ENCODE measurements around the gene PGAM2. TPM values are rescaled to one million over a fixed set of nuclear protein-coding genes. Genes with fewer than 3 reads are reported as not detected.

The PGAM2 gene
- total RNA-seq, 4 donors from 2014 or later, result 2.2 to 28.0 (median 9.1) TPM

DNA sequence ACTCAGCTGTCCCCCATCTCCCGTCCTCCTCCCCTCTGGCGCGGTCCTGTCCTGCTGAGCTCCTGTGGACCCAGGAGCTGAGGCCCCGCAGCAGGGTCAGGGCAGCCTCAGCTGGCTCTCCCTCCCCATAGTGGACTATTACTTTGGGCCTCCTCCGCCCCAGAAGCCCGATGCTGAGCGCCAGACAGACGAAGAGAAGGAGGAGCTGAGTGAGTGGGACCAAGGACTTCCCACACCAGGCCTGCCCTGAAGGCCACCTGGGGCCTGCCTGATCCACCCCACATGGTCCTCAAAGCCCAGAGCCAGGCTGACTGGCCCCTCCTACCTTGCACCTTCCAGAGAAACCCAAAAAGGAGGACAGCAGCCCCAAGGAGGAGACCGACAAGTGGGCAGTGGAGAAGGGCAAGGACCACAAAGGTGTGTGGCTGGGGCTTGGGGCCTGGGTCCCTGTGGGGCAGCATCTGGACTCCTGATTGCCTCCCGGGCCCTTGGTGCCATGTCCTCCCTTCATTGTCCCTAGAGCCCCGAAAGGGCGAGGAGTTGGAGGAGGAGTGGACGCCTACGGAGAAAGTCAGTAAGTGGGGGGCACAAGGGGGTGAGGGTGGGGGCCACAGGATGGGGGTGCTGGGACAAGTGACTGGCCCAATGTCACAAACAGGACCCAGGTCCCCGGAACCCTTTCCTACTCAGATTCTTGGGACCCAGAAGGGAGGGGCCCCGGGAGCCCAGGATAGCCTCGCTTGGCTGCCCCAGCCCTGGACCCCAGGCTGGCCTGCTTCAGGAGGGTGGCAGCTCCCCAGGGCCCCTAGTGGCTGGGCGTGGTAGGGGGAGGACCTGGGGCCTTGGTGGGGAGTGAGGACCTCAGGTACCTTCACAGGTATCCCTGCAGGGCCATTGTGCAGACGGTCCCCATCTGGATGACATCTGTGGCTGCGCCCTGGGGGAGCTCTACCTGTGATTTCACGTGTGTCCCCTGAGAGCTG is 43.7 kb upstream of the PGAM2 start:
- Histone ChIP-seq H3K4me1 (peaks cover 0 to 10% of the 10 kb centered on the region in 2 donors), H3K4me3 (replicated peaks in 1 of 3) (no peak overlapping the region), H3K27ac (no peak overlapping the region), H3K36me3 (no peaks in the 10 kb centered on the region), H3K27me3 (no peaks in the 10 kb centered on the region), H3K9me3 (no peaks in the 10 kb centered on the region)
- intact Hi-C loops (cut with DNase I), result no loop called here
- TF ChIP-seq POLR2A (IDR thresholded peaks at IDR 0.05) (no peak), CTCF (IDR thresholded peaks at IDR 0.05) (no peak)
- 85% methylated on average over 14 to 19 of the region's 21 CpGs for WGBS, 2 donors
- no peak for DNase-seq

DNA sequence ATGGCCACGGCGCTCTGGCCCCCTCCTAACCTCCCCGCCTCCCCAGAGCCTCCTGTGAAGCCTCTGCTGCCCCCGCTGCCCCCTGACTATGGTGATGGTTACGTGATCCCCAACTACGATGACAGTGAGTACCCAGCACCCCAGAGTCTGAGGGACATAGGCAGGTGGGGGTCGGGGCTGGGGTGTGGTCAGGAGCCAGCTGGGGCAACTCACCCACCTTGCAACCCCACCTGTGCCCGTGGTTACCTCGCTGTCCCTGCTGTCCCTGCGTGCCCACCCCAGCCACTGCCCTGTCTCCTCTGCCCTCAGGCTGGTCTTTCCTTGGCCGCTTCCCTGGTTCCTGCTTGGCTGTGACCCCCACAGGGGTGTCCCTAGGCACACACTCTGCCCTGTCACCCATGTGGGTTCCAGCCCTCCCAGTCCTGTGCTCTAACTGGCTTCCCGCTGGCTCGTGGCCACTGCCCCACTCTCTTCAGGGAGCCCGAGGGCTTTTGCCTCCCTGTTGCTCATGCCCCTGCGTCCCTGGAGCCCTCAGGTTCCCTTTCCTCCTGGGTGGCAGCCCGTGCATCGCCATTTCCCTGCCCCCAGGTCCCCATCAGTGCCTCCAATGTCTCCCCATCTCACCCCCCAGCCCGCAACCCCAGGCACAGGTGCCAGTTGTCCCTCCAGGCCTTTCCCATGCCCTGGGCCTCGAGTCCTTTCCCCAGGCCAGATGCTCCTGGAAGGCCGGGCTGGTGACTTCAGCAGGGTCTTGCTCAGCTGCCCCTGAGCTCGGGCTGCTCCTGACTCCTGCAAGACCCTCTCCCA is 42.8 kb upstream of the PGAM2 start:
- Histone ChIP-seq H3K4me1 (peaks cover 0 to 10% of the 10 kb centered on the region in 2 donors), H3K36me3 (no peaks in the 10 kb centered on the region)
- intact Hi-C loops (cut with DNase I), result no loop called here

DNA sequence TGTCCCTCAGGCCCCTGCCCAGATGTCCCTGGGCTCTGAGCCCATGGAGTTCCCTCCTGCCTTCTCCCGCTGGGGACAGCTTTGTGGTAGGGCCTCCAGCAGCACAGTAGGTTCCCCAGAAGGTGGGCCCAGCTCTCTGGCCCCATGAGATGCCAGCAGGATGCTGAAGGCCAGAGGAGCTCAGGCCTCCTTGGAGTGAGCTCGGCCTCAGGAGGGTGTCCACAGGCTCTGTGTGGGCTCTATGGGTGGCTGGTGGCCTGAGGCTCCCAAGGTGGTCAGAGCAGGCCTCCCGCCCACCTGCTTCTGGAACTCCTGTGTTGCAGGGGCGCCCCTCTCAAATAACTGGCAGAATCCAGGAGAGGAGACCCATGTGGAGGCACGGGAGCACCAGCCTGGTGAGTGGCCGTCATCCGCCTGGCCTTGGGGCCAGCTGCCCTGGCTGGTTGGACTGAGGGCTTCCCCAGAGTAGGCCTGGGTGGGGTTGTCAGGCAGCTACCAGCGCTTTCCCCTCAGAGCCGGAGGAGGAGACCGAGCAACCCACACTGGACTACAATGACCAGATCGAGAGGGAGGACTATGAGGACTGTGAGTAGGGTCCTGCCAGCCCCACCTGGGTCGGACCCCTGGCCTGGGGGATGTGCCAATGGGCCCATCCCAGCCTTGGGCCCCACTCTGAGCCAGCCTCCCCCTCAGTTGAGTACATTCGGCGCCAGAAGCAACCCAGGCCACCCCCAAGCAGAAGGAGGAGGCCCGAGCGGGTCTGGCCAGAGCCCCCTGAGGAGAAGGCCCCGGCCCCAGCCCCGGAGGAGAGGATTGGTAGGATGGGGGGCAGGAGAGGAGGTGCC is 42.0 kb upstream of the PGAM2 start:
- DNase-seq, result no peak
- no peak overlapping the region for H3K4me3 ChIP-seq (replicated peaks in 1 of 3)
- no peak for TF ChIP-seq CTCF (IDR thresholded peaks at IDR 0.05)
- no peak for TF ChIP-seq POLR2A (IDR thresholded peaks at IDR 0.05)
- peak overlapping the region in 1 of 3 donors; percentile 41 for H3K27ac ChIP-seq
- H3K36me3 ChIP-seq, result no peaks in the 10 kb centered on the region
- H3K9me3 ChIP-seq, result no peaks in the 10 kb centered on the region
- intact Hi-C loops (cut with DNase I), result no loop called here
- no peaks in the 10 kb centered on the region for H3K27me3 ChIP-seq
- H3K4me1 ChIP-seq, result peaks cover 0 to 14% of the 10 kb centered on the region in 2 donors
- WGBS, 2 donors, result 91 to 100% methylated on average over 3 to 12 of the region's 18 CpGs

More for the DNA sequence above, 42.8 kb upstream of the PGAM2 start:
- no peak for TF ChIP-seq POLR2A (IDR thresholded peaks at IDR 0.05)
- TF ChIP-seq CTCF (IDR thresholded peaks at IDR 0.05), result no peak
- DNase-seq, result no peak
- H3K9me3 ChIP-seq, result no peaks in the 10 kb centered on the region
- WGBS, 2 donors, result 89 to 94% methylated on average over 11 to 20 of the region's 21 CpGs
- H3K4me3 ChIP-seq (replicated peaks in 1 of 3), result no peak overlapping the region
- H3K27me3 ChIP-seq, result no peaks in the 10 kb centered on the region
- no peak overlapping the region for H3K27ac ChIP-seq

DNA sequence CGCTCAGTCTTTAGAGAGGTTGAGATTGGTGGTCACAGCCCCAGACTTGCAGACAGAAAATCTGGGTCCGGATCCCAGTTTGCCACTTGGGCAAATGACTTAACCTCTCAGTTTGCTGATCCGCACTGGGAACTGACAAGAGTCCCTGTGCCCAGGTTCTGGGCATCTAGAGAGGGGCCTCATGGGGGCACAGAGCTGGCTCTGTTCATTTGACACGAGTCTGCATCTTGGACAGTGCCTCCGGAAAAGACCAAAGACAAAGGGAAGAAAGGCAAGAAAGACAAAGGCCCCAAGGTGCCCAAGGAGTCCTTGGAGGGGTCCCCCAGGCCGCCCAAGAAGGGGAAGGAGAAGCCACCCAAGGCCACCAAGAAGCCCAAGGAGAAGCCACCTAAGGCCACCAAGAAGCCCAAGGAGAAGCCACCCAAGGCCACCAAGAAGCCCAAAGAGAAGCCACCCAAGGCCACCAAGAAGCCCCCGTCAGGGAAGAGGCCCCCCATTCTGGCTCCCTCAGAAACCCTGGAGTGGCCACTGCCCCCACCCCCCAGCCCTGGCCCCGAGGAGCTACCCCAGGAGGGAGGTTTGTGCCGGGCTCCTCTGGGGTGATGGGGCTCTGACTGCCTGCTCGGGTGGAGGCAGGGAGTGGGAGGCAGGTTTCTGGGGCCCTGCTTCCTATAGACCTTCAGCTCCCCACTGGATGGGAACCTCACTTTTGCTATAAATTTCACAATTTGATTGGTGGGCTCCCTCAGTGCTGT is 41.1 kb upstream of the PGAM2 start:
- Histone ChIP-seq H3K27ac (peak overlapping the region in 1 of 3 donors; percentile 87), H3K4me1 (peaks cover 0 to 14% of the 10 kb centered on the region in 2 donors), H3K27me3 (no peaks in the 10 kb centered on the region), H3K9me3 (no peaks in the 10 kb centered on the region), H3K4me3 (replicated peaks in 1 of 3) (peak overlapping the region in 1 of 3 donors; percentile 52), H3K36me3 (no peaks in the 10 kb centered on the region)
- no peak for TF ChIP-seq CTCF (IDR thresholded peaks at IDR 0.05)
- no peak for TF ChIP-seq POLR2A (IDR thresholded peaks at IDR 0.05)
- intact Hi-C loops (cut with DNase I), result no loop called here
- DNase-seq, result no peak
- WGBS, 2 donors, result 80 to 86% methylated on average over 9 of the region's 10 CpGs

All from thyroid gland (tissue), 4 donors.